HL-60 (cell line): Measurements from ENCODE around the gene SYT7.

Source experiments
- DNase-seq, 2 experiments: peaks; one replicate each; pipeline ENCODE4 v3.0.0-alpha.2; 2010 to 2020; ENCODE audit warnings: low read depth in 1 of 2, low spot score in 1 of 2
- H3K27ac ChIP-seq: fragments of 250-450 bp; sonication (Bioruptor Pico); replicated peaks from 2 replicates; pipeline ENCODE4 v1.5.1; 2020; ENCODE audit warnings: mild to moderate bottlenecking, moderate library complexity
- H3K27me3 ChIP-seq: fragments of 250-450 bp; sonication (Bioruptor Pico); 2 replicates; pipeline ENCODE4 v1.5.1; 2021; ENCODE audit warnings: mild to moderate bottlenecking, moderate library complexity; ENCODE audit not compliant: insufficient read depth, poor library complexity, severe bottlenecking
- H3K4me3 ChIP-seq: replicated peaks from 2 replicates; pipeline ENCODE4 v1.5.1; 2011; ENCODE audit warnings: mild to moderate bottlenecking, control low read depth, low read length; ENCODE audit not compliant: insufficient read depth
- GABPA ChIP-seq: IDR thresholded peaks from 2 replicates; pipeline ENCODE4 v1.6.1; 2012; ENCODE audit warnings: low read depth
- POLR2AphosphoS5 ChIP-seq: IDR thresholded peaks from 2 replicates; pipeline ENCODE4 v1.6.1; 2012; ENCODE audit warnings: low read depth
- SPI1 ChIP-seq: IDR thresholded peaks from 2 replicates; pipeline ENCODE4 v1.6.1; 2012; ENCODE audit warnings: low read depth, mild to moderate bottlenecking, borderline replicate concordance
- TF ChIP-seq, protein P1 (sequence below): IDR thresholded peaks from one replicate; pipeline ENCODE4 v1.5.1; 2011; ENCODE audit warnings: low read length, control low read depth, inconsistent platforms; ENCODE audit not compliant: insufficient read depth
- TF ChIP-seq, protein P2 (sequence below): IDR thresholded peaks from 2 replicates; pipeline ENCODE4 v1.6.1; 2012; ENCODE audit warnings: low read depth; ENCODE audit not compliant: insufficient replicate concordance

The SYT7 gene

GRCh38 chr11:61580271-61580888 lies 496 bp downstream of the SYT7 start:
- no peak overlapping the region for H3K4me3 ChIP-seq
- no peak overlapping the region for H3K27ac ChIP-seq
- TF ChIP-seq, protein P1, sequence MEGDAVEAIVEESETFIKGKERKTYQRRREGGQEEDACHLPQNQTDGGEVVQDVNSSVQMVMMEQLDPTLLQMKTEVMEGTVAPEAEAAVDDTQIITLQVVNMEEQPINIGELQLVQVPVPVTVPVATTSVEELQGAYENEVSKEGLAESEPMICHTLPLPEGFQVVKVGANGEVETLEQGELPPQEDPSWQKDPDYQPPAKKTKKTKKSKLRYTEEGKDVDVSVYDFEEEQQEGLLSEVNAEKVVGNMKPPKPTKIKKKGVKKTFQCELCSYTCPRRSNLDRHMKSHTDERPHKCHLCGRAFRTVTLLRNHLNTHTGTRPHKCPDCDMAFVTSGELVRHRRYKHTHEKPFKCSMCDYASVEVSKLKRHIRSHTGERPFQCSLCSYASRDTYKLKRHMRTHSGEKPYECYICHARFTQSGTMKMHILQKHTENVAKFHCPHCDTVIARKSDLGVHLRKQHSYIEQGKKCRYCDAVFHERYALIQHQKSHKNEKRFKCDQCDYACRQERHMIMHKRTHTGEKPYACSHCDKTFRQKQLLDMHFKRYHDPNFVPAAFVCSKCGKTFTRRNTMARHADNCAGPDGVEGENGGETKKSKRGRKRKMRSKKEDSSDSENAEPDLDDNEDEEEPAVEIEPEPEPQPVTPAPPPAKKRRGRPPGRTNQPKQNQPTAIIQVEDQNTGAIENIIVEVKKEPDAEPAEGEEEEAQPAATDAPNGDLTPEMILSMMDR: no peak
- TF ChIP-seq GABPA (no peak), POLR2AphosphoS5 (no peak), SPI1 (no peak)
- TF ChIP-seq, protein P2, sequence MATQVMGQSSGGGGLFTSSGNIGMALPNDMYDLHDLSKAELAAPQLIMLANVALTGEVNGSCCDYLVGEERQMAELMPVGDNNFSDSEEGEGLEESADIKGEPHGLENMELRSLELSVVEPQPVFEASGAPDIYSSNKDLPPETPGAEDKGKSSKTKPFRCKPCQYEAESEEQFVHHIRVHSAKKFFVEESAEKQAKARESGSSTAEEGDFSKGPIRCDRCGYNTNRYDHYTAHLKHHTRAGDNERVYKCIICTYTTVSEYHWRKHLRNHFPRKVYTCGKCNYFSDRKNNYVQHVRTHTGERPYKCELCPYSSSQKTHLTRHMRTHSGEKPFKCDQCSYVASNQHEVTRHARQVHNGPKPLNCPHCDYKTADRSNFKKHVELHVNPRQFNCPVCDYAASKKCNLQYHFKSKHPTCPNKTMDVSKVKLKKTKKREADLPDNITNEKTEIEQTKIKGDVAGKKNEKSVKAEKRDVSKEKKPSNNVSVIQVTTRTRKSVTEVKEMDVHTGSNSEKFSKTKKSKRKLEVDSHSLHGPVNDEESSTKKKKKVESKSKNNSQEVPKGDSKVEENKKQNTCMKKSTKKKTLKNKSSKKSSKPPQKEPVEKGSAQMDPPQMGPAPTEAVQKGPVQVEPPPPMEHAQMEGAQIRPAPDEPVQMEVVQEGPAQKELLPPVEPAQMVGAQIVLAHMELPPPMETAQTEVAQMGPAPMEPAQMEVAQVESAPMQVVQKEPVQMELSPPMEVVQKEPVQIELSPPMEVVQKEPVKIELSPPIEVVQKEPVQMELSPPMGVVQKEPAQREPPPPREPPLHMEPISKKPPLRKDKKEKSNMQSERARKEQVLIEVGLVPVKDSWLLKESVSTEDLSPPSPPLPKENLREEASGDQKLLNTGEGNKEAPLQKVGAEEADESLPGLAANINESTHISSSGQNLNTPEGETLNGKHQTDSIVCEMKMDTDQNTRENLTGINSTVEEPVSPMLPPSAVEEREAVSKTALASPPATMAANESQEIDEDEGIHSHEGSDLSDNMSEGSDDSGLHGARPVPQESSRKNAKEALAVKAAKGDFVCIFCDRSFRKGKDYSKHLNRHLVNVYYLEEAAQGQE: no peak
- H3K27me3 ChIP-seq: peaks cover 43% of the 10 kb centered on the region
- no peak for DNase-seq

DNA sequence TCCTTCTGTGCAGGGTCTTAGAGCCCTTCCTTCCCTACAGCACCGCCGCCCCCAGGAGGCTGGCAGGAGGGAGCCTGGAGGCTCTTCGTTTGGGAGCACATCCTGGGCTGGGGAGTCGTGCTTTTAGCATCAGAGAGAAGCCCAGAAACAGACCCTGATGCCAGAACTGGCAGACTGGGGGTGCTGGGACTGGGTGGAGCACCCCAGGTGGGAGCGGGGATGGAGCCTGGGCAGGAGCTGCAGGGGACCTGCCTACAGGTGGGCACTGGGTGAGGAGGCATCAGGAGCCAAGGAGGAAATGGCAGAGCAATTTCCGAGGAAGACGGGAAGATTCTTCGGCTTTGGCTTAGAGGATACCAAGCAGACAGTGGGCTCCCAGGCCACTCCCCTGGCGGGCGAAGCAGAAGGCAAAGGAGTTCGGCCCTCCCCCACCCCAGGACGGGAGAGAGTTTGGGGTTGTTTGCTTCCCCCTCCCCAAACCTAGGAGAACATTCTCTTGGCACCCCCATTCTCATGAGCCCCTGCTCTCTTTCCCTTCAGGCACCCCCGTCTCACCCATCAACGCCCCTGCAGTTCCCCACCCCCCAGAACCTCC lies 1.1 kb downstream of the SYT7 start:
- Histone ChIP-seq H3K27ac (no peak overlapping the region), H3K27me3 (peaks cover 43% of the 10 kb centered on the region), H3K4me3 (no peak overlapping the region)
- no peak for TF ChIP-seq SPI1
- TF ChIP-seq GABPA: no peak
- TF ChIP-seq, protein P2: no peak
- TF ChIP-seq POLR2AphosphoS5: no peak
- TF ChIP-seq, protein P1: no peak
- DNase-seq: no peak

DNA sequence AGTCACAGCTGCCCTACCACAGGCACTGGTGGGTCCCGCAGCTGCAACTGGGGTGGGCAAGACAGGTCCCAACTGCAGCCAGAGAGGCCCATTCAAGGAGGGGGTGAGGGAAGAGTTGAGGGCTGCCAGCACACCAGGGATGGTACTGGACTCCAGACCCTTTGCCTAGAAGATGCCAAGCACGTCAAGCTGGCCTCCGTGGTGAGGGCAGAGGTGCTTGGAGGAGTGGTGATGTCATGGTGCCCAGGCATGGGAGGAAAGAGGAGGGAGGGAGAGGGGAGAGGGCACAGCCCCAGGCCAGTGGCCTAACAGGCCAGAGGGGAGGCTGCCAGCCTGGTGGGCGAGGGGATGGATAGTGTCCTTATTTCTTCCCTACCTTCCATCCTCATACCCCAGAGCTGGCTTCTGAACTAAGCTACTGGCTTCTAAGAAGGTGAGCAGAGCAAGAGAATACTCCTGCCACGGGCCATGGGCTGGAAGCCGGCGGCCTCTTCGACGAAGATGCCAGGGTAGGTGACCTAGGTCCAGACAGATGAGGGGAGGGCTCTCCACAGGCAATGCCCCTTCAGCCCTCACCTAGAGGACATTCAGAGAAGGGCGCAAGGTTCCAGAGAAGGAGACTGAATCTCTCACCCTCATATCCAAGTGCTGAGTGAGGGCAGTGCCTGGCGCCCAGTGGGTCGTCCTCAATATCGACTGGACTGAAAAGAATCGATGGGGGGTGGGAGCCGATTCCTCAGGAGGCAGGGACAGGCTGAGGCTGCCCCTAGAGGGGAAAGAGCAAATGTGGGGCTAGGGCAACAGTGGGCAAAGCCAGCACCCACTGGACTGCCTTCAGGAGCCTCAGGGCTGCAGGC lies 1.8 kb downstream of the SYT7 start:
- Histone ChIP-seq H3K4me3 (no peak overlapping the region), H3K27me3 (peaks cover 40% of the 10 kb centered on the region), H3K27ac (no peak overlapping the region)
- no peak for DNase-seq
- TF ChIP-seq, protein P1: no peak
- TF ChIP-seq, protein P2: no peak
- TF ChIP-seq GABPA (no peak), SPI1 (no peak), POLR2AphosphoS5 (no peak)
